Activated effector memory CD4-positive, alpha-beta T cell treated with anti-CD3 and anti-CD28 coated beads, Interleukin-2, amount 50 U/mL, for 16 hours (primary cell): Measurements from ENCODE around the gene RNF111.
"Not testable (repeated sequence)": the region's sequence is repeated elsewhere in the genome, so short reads cannot be mapped to it uniquely, and the experiment has no call there.

ENCODE experiments used
- DNase-seq: peaks from one replicate; pipeline ENCODE4 v3.0.0-alpha.2; 2020

RNF111 gene

GRCh38 chr15:58987491-58988005, at the start of gene RNF111:
Gene RNF111 (plus strand): TSS chr15:58987663. CDS start chr15:59030823, 43,160 bp downstream.
- peak; percentile 95 for DNase-seq

DNA sequence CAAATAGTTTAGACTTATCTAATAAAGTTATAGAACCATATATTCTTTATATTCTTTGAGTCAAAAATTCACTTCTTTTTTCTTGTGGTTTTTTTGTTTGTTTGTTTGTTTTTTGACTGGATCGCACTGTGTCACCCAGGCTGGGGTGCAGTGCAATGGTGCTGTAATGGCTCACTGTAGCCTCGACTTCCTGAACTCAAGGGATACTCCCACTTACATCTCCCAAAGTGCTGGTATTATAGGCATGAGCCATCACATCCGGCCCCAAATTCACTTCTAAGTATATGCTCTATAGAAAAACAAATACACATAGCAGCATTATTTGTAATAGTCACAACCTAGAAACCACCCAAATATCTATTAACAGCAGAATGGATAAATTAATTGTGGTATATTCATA, 40.3 kb upstream of the RNF111 start:
- no peak for DNase-seq

- DNase-seq = no peak
These were observed 36.0 kb upstream of the RNF111 start for GRCh38 chr15:58951388-58952007.

GRCh38 chr15:58952751-58953150, 34.7 kb upstream of the RNF111 start:
- no peak for DNase-seq

DNA sequence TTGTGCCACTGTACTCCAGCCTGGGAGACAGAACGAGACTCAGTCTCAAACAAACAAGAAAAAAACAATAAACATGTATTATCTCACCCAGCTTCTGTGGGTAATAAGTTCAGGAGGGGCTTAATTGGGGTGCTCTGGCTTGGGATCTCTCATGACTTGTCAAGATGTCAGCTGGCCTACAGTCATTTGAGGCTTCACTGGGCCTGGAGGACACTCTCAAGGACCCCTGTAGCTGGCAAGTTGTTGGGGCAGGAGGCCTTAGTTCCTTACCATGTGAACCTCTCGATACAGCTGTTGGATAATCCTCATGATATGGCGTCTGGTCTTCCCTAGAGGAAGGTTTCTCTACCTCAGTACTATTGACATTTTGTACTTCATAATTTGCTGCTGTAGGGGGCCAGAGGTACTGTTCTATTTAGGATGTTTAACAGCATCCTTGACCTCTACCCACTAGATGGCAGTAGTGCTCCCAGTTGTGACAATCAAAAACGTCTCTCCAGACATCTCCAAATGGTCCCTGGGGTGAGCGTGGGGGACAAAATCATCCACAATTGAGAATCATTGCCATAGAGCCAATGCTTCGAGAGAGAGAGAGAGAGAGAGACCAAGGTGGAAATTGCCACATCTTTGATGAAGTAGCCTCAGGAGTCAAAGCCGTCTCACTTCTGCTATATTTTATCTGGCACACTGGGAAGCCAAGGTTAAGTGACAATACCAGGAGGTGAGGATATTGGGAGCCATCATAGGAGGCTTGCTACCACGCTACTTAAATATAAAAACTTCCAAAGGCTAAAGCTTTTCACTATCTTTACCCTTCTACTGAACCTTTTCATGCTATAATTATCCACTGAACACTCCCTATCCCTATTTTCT, 30.1 kb upstream of the RNF111 start:
- peak; percentile 76 for DNase-seq

DNA sequence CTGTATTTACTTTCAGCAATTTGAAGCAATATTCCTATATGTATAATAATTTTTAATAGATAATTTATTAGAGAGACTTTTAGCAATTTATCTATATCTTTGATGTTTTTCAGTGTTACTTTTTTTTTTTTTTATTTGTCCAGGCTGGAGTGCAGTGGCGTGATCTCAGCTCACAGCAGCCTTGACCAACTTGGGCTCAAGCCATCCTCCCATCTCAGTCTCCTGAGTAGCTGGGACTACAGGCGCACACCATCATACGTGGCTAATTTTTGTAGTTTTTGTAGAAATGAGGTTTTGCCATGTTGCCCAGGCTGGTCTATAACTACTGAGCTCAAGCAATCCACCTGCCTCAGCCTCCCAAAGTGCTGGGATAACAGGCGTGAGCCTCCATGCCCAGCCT, 28.7 kb upstream of the RNF111 start:
- DNase-seq = no peak

DNA sequence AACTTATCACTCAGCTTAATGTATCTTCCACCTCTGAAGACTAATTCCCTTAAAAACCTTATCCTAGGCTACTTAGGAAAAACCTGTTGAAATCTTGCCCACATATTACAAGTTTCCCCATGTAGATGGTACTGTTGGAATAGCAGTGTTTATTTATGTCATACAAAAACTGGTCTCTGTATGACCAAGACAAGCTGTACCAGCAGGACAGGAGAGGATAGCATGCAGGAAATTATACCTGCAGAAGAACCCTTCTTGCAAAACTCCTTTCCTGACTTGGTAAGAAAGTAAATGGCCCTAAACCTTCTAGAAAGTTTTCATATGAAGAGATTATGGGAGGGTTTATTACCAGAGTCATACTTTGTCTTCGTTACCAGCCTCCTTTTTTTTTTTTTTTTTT, 25.3 kb upstream of the RNF111 start:
- no peak for DNase-seq

DNA sequence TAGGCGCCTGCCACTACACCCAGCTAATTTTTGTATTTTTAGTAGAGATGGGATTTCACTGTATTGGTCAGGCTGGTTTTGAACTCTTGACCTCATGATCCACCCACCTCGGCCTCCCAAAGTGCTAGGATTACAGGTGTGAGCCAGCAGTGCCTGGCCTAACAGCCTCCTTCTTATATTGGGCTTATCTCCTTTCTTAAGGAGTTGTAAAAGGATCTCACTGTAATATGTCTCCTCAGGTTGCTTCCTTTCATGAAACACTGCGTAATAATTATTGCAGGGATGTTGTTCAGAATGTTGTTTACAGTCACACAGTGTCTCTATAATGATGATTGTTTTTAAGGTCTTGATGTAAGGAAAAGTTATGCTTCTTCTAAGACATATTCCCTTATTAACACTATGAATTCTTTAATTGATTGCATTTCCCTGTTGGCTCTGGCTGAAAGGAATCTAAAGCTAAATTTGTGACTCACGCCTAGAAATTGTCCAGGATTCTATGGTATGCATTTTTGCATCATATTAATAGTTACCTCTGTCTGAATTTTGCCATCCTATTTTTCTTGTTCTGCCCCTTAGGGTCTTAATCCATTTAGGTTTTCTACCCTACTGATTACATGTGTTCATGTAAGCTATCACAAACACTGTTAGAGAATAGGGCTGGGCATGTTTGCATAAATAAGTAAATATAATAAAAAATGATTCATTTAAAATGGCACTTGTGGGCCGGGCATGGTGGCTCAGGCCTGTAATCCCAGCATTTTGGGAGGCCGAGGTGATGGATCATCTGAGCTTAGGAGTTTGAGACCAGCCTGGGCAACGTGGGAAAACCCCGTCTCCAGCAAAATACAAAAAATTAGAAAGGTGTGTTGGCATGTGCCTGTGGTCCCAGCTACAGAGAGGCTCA, 24.5 kb upstream of the RNF111 start:
- no peak for DNase-seq

DNA sequence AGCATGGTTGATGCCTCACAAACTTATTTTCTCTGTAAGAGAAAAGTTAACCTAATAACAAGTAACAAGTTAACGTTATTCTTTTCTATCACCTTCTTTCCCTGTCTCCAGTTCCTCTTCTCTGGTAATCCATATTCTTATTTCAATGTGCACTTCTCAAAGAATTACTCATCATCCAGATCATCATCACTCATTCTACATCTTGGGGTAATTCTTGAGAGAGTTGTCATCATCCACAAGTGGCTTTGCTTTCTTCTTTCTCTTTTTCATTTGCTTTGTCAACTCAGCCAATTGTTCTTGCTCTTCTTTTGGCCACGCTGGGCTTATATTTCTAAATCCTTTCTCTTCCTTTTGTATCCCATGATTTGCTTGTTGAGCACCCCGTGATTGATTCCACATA, 20.8 kb upstream of the RNF111 start:
- DNase-seq = no peak

DNA sequence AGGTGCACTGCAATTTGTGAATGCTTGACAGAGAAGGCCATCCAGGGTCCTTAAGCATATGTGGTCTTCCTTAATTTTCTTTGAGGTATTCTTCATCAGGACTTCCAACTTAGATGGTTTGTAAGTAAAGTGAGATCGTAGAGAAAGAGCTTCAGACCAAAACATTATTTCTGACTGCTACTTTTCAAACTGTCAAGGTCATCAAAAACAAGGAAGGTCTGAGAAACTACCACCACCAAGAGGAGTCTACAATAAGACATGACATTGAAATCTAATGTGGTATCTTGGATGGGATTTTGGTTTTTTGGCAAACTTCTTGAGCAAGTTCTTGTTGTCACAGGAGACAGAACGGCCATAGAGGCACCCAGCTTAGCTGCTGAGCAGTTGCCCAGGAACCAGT, 20.0 kb upstream of the RNF111 start:
- DNase-seq = no peak

DNA sequence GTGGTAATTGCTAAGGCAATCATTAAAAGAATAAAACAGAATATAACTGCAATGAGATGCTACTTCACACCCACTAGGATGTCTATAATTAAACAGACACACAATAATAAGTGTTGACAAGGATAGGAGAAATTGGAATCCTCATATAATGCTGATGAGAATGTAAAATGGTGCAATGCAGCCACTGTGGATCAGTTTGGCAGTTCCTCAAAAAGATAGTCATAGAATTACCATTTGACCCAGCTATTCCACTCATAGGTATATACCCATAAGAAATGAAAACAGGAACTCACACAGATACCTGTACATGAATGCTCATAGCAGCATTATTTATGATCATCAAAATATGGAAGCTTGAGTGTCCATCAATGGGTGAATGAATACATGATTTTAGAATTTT, 9.6 kb upstream of the RNF111 start:
- no peak for DNase-seq

GRCh38 chr15:58980351-58980939, 7.0 kb upstream of the RNF111 start:
- no peak for DNase-seq

DNA sequence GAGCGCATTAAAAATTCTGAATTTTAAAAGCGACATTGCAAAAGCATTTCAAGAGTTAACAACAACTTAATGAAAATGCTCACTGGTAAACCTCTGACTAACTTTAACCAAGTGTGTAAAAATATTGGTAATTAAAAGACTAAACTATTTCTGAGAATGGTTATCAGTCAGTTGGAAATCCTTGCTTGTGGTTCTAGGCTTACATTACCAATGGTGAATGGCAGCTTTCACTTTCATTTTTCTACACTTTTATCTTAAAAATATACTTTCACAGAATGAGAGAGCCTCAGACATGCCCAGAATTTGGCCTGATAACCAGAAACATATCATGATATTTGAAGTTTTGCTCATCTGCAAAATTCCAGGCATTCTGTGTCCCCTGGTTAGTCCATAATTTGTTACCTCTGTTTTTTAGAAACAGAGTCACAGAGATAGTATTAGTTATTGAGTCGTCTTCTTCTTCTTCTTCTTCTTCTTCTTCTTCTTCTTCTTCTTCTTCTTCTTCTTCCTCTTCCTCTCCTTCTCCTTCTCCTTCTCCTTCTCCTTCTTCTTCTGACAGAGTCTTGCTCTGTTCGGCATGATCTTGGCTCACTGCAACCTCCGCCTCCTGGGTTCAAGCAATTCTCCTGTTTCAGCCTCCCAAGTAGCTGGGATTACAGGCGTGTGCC, 5.5 kb upstream of the RNF111 start:
- no peak for DNase-seq

DNA sequence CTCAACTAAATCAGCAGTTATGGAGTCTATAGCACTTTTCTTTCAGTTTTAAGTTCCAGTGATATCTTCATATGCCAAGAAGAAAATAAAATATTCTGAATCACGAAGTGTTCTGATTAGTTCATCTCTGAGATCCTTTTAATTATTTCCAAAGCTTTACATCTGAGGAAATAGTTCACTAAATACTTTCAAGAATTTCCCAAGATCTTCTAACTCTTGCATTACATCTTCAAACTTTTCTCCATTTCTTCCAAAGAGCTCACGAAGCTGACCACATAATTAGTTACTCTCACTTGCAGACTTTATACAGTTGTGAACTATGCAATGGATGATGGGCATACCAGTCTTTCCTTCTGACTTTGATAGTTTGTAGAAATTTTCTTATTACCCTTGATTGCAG, 4.2 kb upstream of the RNF111 start:
- DNase-seq = no peak

- DNase-seq = no peak
These were observed 2.0 kb upstream of the RNF111 start for GRCh38 chr15:58985443-58985842.

DNA sequence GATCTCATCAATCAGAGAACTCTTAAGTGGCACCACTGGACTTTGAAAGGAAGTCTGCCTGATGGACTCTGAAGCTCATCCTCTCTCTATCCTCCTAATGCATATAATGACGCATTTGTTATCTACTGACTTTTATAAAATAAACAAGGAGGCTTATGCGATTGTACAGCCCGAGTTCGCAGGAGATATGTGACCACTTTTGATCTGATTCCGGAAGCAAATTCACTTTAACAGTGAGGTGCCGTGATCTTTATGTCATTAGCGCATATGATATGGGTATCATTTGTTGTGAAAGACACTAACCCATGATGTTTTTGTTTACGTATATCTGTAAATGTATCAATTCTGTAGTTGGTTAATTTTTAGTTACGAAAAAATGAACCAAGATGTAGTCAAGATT, 427 bp upstream of the RNF111 start:
- no peak for DNase-seq

DNA sequence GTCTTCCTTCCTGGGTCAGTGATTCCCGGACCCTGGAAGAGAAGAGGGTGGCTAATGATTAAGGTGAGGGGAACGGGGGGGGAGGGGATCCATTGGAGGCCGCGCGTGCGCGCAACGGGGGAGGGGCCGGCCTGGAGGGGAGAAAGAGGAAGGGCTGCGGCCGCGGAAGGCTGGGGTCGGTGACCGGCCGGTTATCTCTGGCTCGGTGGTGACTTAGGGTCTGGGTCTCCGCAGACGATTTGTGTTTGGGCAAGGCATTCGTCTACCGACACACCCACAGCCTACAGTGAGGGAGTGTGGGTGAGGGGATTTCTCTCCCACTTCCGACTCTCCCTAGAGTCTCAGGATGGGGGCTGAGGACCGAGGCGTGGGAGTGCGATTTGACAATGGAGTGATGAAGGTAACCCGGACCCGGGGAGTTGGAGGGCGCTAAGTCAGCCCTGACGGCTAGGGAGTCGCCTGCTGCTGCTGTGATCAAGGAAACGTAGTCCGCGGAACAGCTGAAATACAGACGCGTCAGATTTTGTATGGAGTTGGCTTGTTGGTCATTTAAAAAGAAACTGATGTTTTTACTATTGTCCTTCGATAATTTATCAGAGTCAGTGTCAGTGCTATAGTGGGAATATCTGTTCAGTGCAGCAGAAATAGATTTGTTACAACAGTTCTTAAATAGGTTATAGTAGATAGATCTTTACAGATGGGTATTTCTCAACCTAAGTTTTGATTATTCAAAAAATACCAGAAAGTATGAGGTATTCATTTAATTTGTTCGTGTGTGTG, 733 bp downstream of the RNF111 start:
- peak; percentile 89 for DNase-seq

GRCh38 chr15:58992181-58992580, 4.7 kb downstream of the RNF111 start:
- no peak for DNase-seq

DNA sequence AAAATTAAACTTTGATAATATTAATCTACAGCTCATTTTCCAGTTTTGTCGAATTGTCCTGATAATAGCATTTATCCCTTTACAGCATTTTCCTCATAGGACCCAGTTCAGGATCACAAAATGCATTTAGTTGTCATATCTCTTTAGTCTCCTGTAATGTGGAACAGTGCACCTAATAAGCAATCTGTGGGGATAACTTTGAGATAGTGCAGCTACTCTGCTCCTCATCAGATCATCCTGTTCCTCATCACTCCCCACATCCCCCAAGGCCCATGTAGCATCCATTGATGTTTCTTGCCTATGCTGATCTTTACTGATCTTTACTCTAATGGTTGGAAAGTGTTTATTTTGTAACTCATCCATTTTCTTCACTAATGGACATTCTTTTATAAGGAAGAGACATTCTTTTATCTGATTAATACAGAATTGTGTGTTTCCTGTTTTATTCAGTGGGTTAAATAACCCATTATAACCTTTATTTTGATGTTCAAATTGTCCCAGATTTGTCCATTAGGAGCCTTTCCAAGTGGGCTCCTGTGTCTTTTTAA, 7.5 kb downstream of the RNF111 start:
- DNase-seq = no peak

DNA sequence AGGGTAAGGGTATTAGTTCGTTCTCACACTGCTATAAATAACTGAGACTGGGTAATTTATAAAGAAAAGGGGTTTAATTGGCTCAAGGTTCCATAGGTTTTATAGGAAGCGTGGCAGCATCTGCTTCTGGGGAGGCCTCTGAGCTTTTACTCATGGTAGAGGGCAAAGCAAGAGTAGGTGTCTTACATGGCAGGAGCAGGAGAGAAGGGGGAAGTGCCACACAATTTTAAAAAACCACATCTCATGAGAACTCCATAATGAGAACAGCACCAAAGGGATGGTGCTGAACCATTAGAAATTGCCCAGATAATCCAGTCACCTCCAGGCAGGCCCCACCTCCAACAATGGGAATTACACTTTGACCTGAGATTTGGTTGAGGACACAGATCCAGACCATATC, 12.2 kb downstream of the RNF111 start:
- DNase-seq = no peak

GRCh38 chr15:59000251-59000650, 12.8 kb downstream of the RNF111 start:
- not testable (repeated sequence) for DNase-seq
